ENCODE results near the gene COMMD6.

COMMD6 gene

DNA sequence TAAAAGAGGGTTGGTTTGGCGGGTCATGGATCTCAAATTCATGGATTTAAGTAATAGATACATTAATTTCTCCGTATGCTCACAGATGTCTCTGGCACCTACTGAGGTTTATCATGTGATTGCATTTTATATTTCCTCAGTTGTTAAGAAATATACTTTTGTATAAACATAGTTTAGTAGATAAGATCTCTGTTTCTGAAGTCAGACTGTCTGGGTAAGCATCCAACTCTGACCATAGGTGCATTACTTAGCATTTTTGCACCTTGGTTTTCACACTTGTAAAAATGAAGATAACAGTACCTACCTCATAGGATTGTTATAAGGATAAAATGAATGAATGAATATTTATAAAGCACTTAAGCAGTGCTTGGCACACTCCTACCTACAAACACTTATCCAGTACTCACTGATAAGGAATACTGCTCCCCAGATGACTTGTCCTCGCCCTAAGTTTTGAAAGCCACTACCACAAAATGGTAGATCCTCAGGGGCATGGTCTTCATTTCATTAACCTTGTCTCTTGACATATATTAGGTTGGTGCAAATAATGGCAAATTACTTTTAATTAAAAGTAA lies 26.5 kb downstream of the COMMD6 start:
- H3K4me1 Mint-ChIP-seq (ENCODE audit: low read depth): peaks cover 5% of the 10 kb centered on the region
- H3K36me3 Mint-ChIP-seq (ENCODE audit: low read depth): no peaks in the 10 kb centered on the region
- H3K4me3 Mint-ChIP-seq: no peak overlapping the region
- H3K27ac Mint-ChIP-seq: no peak overlapping the region
- H3K27me3 Mint-ChIP-seq: peaks cover 16% of the 10 kb centered on the region
- H3K9me3 Mint-ChIP-seq: no peaks in the 10 kb centered on the region
- DNase-seq: no peak

DNA sequence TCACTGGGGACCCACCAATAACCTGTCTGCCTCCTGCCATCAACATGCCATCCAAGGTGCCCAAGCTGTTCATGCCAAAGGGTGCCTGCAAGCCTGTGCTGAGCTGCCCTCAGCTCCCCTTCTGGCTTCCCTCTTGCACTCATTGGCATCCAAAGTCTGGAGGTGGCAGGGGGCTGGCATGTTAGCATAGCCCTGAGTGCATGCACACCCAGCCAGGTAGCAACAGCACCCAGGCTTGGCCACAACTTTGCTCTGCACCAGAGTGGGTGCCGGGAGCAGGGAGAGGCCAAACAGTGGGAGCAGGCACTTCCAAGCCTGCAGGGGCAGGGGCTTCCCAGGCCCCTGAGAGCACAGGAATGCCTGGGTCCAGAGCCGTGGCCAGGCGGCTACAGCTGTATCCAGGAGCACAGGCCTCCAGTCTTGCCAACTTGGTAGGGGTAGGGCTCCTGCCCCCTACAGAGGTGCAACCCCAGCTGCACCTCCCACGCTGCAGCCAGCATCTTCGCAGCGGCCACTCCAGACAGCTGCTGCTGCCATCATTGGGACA lies 29.6 kb downstream of the COMMD6 start:
- Mint-ChIP-seq H3K4me1 (ENCODE audit: low read depth) (peaks cover 3% of the 10 kb centered on the region), H3K9me3 (no peaks in the 10 kb centered on the region), H3K36me3 (ENCODE audit: low read depth) (no peaks in the 10 kb centered on the region), H3K4me3 (no peak overlapping the region), H3K27me3 (peaks cover 4% of the 10 kb centered on the region), H3K27ac (no peak overlapping the region)
- no peak for DNase-seq

DNA sequence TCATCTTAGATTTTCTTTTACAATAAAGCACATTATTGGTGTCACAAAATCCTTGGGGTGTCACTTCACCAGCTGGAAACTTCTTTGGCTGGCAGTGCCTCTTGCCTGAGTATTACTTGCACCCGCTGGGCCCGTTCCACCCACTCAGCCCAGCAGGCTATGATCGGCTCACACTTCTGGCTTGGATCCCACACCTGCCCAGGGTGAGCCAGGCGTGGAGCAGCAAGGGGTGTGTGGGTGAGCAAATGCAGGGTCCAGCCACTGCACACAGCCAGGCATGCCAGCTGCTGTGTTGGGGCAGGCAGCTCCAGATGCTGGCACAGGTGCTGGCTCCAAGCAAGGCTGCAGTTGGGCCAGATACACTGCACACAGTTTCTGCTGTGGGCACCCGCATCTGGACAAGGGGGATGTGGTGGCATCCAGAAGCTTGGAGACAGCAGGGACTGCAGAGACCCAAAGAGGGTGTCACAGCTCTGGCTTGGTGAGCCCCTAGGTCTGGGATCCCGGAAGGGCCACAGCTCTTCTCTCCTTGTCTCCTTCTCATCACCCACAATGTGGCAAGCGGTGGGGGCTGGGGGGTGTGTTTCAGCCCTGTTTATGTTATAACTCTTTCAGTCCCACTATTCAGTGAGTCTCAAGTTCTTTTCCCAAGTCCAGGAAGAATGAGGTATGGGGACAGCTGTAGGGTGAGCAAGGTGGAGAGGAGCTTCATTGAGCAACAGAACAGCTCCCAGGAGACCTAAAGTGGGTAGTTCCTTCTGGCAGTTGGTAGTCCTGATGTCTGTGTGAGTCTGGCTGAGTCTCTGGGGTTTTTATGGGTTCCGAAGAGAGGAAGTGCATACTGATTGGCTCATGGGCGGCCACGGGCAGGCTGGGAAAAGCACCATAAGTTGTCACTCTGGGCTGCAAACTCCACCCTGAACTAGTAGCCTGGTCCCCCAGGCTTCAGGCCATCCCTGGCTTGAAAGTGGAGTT lies 30.3 kb downstream of the COMMD6 start:
- no peak overlapping the region for H3K27ac Mint-ChIP-seq
- H3K9me3 Mint-ChIP-seq: no peaks in the 10 kb centered on the region
- H3K27me3 Mint-ChIP-seq: peaks cover 2% of the 10 kb centered on the region
- DNase-seq: no peak
- no peak overlapping the region for H3K4me3 Mint-ChIP-seq
- peaks cover 3% of the 10 kb centered on the region for H3K4me1 Mint-ChIP-seq (ENCODE audit: low read depth)
- H3K36me3 Mint-ChIP-seq (ENCODE audit: low read depth): no peaks in the 10 kb centered on the region

DNA sequence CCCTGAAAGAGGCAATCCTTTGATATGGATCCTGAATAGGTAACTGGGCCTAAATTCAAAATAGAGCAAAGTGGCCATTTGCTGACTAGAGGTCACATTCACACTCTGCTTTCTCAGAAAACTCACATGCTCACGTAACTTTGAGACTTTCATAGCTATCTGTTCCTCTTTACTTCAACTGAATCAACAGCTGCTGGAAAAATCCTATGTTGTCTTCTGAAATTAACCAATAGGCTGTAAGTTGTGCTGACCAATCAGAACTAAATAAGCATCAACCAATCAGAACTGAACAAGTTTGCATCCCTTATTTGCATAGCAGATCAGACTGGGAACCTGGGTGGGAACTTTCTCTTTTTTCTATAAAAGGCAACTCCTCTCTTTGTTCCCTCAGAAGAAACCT lies 31.6 kb downstream of the COMMD6 start:
- Mint-ChIP-seq H3K9me3 (no peaks in the 10 kb centered on the region), H3K27me3 (no peaks in the 10 kb centered on the region), H3K36me3 (ENCODE audit: low read depth) (no peaks in the 10 kb centered on the region), H3K4me1 (ENCODE audit: low read depth) (no peaks in the 10 kb centered on the region), H3K4me3 (no peak overlapping the region), H3K27ac (no peak overlapping the region)
- no peak for DNase-seq

DNA sequence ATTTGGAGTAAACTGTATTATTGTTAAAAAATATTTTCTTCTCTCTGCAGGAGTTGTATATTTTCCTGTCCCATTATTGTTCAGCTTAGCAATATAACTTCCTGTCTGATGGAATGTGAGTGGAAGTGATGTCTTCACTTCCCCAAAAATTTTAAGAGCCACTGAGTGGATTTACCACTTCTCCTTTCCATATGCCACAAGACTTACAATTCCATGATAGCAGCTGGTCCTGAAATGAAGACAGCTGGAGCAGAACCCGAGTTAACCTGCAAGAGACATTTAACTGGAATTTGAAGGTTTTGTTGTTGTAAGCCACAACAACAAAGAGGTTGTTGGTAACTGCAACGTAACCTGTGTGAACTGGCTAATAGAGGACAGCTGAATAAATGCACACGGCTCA lies 32.3 kb downstream of the COMMD6 start:
- no peaks in the 10 kb centered on the region for H3K9me3 Mint-ChIP-seq
- no peaks in the 10 kb centered on the region for H3K4me1 Mint-ChIP-seq (ENCODE audit: low read depth)
- DNase-seq: no peak
- H3K4me3 Mint-ChIP-seq: no peak overlapping the region
- no peak overlapping the region for H3K27ac Mint-ChIP-seq
- H3K36me3 Mint-ChIP-seq (ENCODE audit: low read depth): no peaks in the 10 kb centered on the region
- H3K27me3 Mint-ChIP-seq: no peaks in the 10 kb centered on the region

DNA sequence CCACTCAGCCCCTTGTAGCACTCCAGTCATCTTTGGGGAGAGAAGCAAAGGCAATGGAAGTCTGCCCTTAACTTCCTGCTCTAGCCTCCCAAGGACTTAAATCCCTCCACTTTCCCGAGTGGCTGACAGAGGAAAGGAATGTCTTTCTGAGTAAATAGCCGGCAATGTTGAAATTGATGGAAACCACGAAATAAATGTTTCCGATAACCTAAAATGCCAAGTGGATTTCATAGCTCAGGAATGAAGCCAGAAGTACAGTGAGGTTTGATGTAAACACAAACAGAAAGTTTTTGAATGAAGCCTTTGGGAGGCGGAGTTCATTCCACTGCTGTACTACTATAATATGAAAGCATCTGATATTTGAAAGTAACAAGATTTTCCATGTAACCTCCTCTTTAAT lies 41.7 kb downstream of the COMMD6 start:
- Mint-ChIP-seq H3K4me3 (no peak overlapping the region), H3K27ac (no peak overlapping the region), H3K27me3 (peaks cover 10% of the 10 kb centered on the region), H3K4me1 (ENCODE audit: low read depth) (peaks cover 7% of the 10 kb centered on the region), H3K9me3 (no peaks in the 10 kb centered on the region), H3K36me3 (ENCODE audit: low read depth) (no peaks in the 10 kb centered on the region)
- DNase-seq: no peak

DNA sequence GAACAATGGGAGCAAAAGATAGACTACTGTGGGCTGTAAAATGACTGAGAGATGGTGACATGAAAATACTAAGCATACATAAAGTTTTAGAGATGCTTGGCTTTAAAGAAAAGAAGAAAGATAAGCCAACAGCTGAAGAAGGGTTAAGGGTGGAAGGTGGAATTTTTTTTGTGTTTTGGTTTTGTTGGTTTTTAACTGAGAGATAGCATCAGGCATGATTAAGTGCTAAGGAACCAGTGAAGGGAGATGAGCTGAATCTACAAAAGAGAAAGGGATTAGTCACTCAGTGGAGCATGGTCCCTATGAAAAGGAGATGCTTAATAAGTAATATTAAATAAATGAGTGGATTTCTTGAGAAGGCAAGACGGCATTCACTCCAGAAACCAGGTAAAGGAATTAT lies 43.1 kb downstream of the COMMD6 start:
- no peak overlapping the region for H3K27ac Mint-ChIP-seq
- H3K4me1 Mint-ChIP-seq (ENCODE audit: low read depth): peaks cover 13% of the 10 kb centered on the region
- H3K4me3 Mint-ChIP-seq: no peak overlapping the region
- no peaks in the 10 kb centered on the region for H3K9me3 Mint-ChIP-seq
- DNase-seq: no peak
- H3K36me3 Mint-ChIP-seq (ENCODE audit: low read depth): no peaks in the 10 kb centered on the region
- H3K27me3 Mint-ChIP-seq: peaks cover 12% of the 10 kb centered on the region

DNA sequence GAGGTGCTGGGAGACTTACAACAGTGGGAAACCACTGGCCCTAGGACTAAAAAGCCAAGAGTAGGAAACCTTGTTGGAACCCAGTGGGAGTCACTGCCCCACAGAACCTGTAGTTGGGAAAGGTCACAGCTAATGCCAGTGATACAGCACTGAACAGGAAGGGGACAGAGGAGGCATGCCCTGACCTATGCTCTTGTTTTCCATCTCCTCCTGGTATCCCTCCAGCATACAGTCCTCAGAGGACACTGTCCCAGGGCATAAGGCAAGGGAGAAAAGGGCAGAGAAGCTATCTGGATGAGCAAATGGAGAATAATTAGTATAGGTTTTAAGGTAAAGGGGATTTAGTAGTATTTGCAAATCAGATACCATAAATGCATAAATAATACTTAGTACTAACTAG lies 44.5 kb downstream of the COMMD6 start:
- Mint-ChIP-seq H3K9me3 (no peaks in the 10 kb centered on the region), H3K4me1 (ENCODE audit: low read depth) (peaks cover 16% of the 10 kb centered on the region), H3K36me3 (ENCODE audit: low read depth) (no peaks in the 10 kb centered on the region), H3K27ac (no peak overlapping the region), H3K4me3 (no peak overlapping the region), H3K27me3 (peaks cover 12% of the 10 kb centered on the region)
- DNase-seq: no peak

DNA sequence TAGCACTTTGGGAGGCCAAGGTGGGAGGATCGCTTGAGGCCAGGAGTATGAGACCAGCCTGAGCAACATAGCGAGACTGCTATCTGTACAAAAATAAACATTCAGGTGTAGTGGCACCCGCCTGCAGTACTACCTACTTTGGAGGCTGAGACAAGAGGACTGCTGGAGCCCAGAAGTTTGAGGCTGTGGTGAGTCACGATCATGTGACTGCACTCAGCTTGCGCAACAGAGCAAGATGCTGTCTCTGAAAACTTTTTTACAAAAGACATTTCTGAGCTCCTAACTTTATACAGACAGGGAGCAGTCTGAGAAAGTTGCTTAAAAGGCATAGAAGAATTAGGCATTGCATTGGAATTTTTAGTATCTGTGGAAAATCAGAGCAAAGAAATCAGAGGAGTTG lies 45.3 kb downstream of the COMMD6 start:
- H3K4me3 Mint-ChIP-seq: no peak overlapping the region
- peaks cover 18% of the 10 kb centered on the region for H3K4me1 Mint-ChIP-seq (ENCODE audit: low read depth)
- no peak overlapping the region for H3K27ac Mint-ChIP-seq
- H3K36me3 Mint-ChIP-seq (ENCODE audit: low read depth): no peaks in the 10 kb centered on the region
- peaks cover 12% of the 10 kb centered on the region for H3K27me3 Mint-ChIP-seq
- no peaks in the 10 kb centered on the region for H3K9me3 Mint-ChIP-seq
- DNase-seq: no peak

DNA sequence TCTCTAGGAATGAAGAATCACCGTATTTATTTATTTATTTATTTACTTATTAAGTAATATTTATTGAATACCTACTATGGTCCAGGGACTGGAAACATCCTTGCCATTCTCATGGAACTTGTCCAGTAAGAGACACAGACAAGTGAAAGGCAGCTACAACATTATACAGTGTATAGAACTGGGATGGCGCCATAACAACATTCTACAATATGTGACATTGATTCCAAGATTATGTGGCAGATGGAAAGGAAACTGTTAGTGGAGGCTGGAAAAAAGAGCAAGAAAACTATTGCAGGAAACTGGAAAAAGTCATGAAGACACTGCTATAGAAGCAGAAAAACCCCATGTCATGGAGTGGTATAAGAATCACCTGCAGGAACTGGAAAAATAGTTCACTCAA lies 46.3 kb downstream of the COMMD6 start:
- Mint-ChIP-seq H3K4me3 (no peak overlapping the region), H3K4me1 (ENCODE audit: low read depth) (peaks cover 28% of the 10 kb centered on the region), H3K27me3 (peaks cover 11% of the 10 kb centered on the region), H3K27ac (no peak overlapping the region), H3K36me3 (ENCODE audit: low read depth) (no peaks in the 10 kb centered on the region), H3K9me3 (no peaks in the 10 kb centered on the region)
- DNase-seq: no peak

DNA sequence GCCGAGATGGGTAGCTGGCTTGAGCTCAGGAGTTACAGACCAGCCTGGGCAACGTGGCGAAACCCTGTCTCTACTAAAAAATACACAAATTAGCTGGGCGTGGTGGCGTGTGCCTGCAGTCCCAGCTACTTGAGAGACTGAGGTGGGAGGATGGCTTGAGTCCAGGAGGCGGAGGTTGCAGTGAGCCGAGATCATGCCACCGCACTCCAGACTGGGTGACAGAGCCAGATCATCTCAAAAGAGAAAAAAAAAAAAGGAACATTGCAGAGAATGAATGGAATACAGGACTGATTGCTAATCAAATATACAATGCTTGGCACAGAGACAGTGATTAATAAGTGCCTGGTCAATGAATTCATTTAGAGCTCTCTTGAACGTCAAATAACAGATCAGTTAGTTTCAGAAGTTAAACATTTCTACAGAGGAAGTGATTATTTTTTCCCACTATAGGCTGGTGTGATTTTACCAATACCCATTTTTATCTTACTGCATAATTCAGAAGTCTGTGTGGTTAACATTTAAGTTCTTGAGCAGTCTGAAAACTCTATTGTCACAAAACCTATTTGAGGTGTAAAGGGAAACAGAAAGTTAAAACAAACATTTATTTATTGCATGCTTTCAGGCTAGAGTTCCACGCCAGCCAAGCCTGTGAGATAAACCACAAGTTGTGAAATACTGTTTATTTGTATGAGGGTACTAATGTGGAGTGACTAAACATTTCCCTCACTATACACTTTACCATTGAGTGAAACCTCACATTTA lies 48.0 kb downstream of the COMMD6 start:
- no peak overlapping the region for H3K4me3 Mint-ChIP-seq
- H3K36me3 Mint-ChIP-seq (ENCODE audit: low read depth): no peaks in the 10 kb centered on the region
- peaks cover 24% of the 10 kb centered on the region for H3K27me3 Mint-ChIP-seq
- no peak for DNase-seq
- H3K9me3 Mint-ChIP-seq: no peaks in the 10 kb centered on the region
- peaks cover 44% of the 10 kb centered on the region for H3K4me1 Mint-ChIP-seq (ENCODE audit: low read depth)
- H3K27ac Mint-ChIP-seq: peak overlapping the region; percentile 71

DNA sequence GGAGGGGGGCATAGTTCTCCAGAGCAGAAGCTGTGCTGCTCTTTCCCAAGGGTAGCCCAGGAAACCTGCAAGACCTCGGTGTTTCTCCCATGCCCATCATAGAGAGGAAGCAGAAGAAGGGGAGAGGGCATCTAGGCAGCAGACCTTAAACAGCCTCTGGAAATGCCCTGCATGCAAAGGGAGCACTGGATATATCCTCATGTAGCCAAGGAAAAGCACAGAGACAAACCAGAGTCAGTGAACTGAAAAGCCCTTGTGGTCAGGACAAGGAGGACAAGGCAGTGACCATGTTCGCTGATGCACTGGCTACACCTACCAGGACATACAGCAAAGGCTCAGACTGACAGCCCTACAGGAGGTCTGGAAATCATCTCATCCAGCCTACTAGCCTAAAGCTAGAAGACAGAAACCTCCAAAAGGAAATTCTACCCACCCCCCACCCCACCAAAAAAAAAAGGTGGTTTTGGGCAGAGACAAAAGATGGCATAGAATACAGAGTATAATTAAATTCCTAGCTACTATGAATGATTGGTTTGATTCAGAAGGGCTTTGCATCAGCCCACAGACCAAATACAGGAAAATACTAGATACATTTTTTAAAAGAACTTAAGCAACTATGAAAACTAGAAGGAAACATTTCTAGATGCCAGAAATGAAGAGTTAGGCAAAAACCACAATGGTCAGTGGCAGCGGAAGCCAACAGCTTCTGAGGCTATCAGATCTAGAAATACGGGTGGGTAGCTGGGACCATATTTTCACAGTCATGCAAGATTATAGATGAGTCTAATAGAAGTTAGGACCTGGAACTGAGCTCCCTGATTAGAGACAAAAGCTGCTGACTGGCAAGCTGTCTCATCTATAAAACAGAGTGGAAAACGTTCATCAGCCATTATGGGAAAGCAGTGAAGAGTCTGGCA lies 51.2 kb downstream of the COMMD6 start:
- DNase-seq: no peak
- Mint-ChIP-seq H3K36me3 (ENCODE audit: low read depth) (peaks cover 4% of the 10 kb centered on the region), H3K9me3 (no peaks in the 10 kb centered on the region), H3K27ac (peak overlapping the region; percentile 63), H3K4me1 (ENCODE audit: low read depth) (peaks cover 49% of the 10 kb centered on the region), H3K27me3 (peaks cover 41% of the 10 kb centered on the region), H3K4me3 (no peak overlapping the region)

DNA sequence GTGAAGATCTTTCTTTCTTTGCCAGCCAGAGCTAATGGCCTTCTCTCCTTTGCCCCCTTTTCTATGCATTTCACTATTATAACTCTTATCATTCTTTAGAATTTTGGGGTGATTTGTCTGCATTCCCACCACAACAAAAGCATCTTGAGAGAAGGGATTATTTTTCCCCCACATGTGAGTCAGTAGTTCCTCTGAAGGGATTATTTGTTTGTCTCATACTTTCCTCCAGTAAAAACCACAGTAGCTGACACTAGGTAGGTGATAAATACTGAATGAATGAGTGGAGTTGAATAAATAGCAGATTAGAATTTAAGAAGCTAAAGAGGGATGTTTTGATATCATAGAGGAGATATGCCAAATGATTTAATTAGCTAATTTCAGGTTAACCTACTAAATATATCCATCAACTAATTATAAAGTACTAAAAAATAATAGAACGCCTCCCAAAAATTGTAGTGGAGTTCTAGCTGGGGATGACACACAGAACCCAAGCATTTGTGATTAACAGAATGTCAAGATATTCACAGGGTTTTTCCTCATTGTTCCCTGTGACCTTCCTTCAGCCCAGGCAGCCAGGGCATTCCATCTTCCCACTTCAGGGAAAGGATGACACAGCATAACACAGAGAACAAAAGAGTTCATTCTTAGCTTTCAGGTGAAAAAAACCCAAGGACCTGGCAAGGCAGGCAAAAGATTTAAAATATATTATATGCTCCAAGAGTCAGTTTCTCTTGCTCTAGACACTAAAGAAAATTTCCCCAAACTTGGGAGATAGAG lies 52.2 kb downstream of the COMMD6 start:
- Mint-ChIP-seq H3K4me1 (ENCODE audit: low read depth) (peaks cover 52% of the 10 kb centered on the region), H3K27ac (peak overlapping the region; percentile 63), H3K9me3 (no peaks in the 10 kb centered on the region), H3K4me3 (no peak overlapping the region), H3K36me3 (ENCODE audit: low read depth) (peaks cover 9% of the 10 kb centered on the region), H3K27me3 (peaks cover 47% of the 10 kb centered on the region)
- DNase-seq: no peak
